Panc1 (cell line): ENCODE measurements around the gene APOL4.

Experiments used
- POLR2AphosphoS5 ChIP-seq: IDR thresholded peaks from 2 replicates; pipeline ENCODE4 v1.6.1; 2012; ENCODE audit warnings: mild to moderate bottlenecking, low read depth, low read length, moderate library complexity
- SIN3A ChIP-seq: IDR thresholded peaks from 2 replicates; pipeline ENCODE4 v1.6.1; 2012; ENCODE audit warnings: low read depth, mild to moderate bottlenecking, low read length, moderate library complexity, borderline replicate concordance; ENCODE audit not compliant: insufficient read depth
- TF ChIP-seq, protein P1 (sequence below): fragments of 450-650 bp; IDR thresholded peaks from 2 replicates; pipeline ENCODE4 v1.5.1; 2017; ENCODE audit warnings: mild to moderate bottlenecking

DNA sequence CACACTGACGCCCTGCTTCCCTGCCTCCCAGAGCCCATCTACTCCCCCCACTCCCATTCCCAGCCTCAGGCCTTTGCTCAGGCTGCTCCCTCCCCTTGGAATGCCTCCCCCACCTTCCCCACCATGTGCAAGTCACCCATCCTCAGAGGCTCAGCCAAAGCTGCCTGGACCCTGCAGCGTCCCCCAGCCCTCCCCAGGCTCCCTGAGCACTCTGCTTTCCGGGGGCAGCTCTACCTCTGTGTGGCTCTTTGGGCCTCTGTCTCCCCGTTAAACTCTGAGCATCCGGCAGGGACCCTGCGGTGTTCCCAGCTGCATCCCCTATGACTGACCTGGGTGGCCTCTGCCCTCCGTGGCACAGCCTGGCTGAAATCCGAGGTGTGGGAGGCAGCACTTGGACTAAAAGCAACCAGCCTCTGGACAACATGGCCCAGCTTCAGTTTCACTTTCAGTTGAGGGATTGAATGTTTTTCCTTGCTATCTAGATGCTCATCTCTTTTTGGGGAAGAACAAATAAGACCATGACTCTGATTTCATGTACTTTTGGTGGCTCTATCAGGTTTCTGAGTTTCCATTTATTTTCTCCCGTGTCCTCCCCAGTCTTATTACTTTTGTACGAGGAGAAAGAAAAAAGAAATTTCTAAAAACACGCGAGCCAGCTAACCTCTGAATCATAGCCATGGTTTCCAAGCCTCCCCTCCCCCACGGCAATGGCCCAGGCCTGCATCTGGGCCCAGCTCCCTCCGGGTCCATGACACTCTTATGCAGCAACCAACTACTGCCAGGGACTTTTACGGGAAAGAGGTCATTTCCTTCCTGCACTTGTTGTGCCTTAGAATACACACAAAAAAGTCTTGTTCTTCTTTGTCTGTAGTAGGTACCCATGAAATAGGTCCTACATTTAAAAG, 44.8 kb downstream of the APOL4 start:
- TF ChIP-seq, protein P1, sequence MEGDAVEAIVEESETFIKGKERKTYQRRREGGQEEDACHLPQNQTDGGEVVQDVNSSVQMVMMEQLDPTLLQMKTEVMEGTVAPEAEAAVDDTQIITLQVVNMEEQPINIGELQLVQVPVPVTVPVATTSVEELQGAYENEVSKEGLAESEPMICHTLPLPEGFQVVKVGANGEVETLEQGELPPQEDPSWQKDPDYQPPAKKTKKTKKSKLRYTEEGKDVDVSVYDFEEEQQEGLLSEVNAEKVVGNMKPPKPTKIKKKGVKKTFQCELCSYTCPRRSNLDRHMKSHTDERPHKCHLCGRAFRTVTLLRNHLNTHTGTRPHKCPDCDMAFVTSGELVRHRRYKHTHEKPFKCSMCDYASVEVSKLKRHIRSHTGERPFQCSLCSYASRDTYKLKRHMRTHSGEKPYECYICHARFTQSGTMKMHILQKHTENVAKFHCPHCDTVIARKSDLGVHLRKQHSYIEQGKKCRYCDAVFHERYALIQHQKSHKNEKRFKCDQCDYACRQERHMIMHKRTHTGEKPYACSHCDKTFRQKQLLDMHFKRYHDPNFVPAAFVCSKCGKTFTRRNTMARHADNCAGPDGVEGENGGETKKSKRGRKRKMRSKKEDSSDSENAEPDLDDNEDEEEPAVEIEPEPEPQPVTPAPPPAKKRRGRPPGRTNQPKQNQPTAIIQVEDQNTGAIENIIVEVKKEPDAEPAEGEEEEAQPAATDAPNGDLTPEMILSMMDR = no peak
- TF ChIP-seq POLR2AphosphoS5 = no peak
- no peak for TF ChIP-seq SIN3A
